ENCODE results near the gene TCIRG1. TPM values are rescaled to one million over a fixed set of nuclear protein-coding genes. Genes with fewer than 3 reads are reported as not detected.

Gene TCIRG1
- total and polyA plus RNA-seq, 4 donors = 32.2 to 96.1 (median 44.5) TPM

- Histone ChIP-seq H3K27ac (ENCODE audit: low read depth in 1 of 2, low read length in 2 of 2) (peak overlapping the region; percentile 64 to 72), H3K9ac (ENCODE audit: low read depth in 1 of 2, low read length in 2 of 2) (no peak overlapping the region), H3K4me3 (ENCODE audit: low read depth in 1 of 3, low read length in 3 of 3) (no peak overlapping the region), H3K4me1 (ENCODE audit: control insufficient read depth in 4 of 4, insufficient read depth in 4 of 4, low read length in 3 of 4) (peaks cover 34 to 70% (median 54%) of the 10 kb centered on the region in 4 donors), H3K36me3 (ENCODE audit: control insufficient read depth in 4 of 4, insufficient read depth in 3 of 4, low read depth in 1 of 4, low read length in 3 of 4) (no peaks in the 10 kb centered on the region), H3K27me3 (ENCODE audit: control insufficient read depth in 4 of 4, insufficient read depth in 4 of 4, low read length in 3 of 4) (no peaks in the 10 kb centered on the region), H3K9me3 (ENCODE audit: control insufficient read depth in 4 of 4, low read length in 3 of 4) (no peaks in the 10 kb centered on the region)
- WGBS = 36% methylated on average over 12 of the region's 12 CpGs
- TF ChIP-seq RAD21 (IDR thresholded peaks at IDR 0.05) = peak in 1 of 2 donors; percentile 38
- no peak for TF ChIP-seq TAF1 (conservative IDR thresholded peaks at IDR 0.05)
- no peak for TF ChIP-seq JUND (IDR thresholded peaks at IDR 0.05)
- TF ChIP-seq REST (IDR thresholded peaks at IDR 0.05) = no peak
- TF ChIP-seq RXRA (IDR thresholded peaks at IDR 0.05) = peak; percentile 75 to 85
- peak; percentile 38 to 64 for TF ChIP-seq HNF4A (conservative IDR thresholded peaks at IDR 0.05)
- TF ChIP-seq, protein P1, sequence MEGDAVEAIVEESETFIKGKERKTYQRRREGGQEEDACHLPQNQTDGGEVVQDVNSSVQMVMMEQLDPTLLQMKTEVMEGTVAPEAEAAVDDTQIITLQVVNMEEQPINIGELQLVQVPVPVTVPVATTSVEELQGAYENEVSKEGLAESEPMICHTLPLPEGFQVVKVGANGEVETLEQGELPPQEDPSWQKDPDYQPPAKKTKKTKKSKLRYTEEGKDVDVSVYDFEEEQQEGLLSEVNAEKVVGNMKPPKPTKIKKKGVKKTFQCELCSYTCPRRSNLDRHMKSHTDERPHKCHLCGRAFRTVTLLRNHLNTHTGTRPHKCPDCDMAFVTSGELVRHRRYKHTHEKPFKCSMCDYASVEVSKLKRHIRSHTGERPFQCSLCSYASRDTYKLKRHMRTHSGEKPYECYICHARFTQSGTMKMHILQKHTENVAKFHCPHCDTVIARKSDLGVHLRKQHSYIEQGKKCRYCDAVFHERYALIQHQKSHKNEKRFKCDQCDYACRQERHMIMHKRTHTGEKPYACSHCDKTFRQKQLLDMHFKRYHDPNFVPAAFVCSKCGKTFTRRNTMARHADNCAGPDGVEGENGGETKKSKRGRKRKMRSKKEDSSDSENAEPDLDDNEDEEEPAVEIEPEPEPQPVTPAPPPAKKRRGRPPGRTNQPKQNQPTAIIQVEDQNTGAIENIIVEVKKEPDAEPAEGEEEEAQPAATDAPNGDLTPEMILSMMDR (IDR thresholded peaks at IDR 0.05; ENCODE audit: low read depth, low read length, missing input control) = no peak
- peak in 1 of 2 donors; percentile 37 for TF ChIP-seq GABPA (IDR thresholded peaks at IDR 0.05 in 1 of 2, conservative IDR thresholded peaks at IDR 0.05 in 1 of 2)
- TF ChIP-seq, protein P2, sequence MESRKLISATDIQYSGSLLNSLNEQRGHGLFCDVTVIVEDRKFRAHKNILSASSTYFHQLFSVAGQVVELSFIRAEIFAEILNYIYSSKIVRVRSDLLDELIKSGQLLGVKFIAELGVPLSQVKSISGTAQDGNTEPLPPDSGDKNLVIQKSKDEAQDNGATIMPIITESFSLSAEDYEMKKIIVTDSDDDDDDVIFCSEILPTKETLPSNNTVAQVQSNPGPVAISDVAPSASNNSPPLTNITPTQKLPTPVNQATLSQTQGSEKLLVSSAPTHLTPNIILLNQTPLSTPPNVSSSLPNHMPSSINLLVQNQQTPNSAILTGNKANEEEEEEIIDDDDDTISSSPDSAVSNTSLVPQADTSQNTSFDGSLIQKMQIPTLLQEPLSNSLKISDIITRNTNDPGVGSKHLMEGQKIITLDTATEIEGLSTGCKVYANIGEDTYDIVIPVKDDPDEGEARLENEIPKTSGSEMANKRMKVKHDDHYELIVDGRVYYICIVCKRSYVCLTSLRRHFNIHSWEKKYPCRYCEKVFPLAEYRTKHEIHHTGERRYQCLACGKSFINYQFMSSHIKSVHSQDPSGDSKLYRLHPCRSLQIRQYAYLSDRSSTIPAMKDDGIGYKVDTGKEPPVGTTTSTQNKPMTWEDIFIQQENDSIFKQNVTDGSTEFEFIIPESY (IDR thresholded peaks at IDR 0.05) = no peak
- no peak for TF ChIP-seq HNF4G (IDR thresholded peaks at IDR 0.05)
- TF ChIP-seq SP1 (IDR thresholded peaks at IDR 0.05) = peak; percentile 55
- TF ChIP-seq NR2F2 (IDR thresholded peaks at IDR 0.05) = no peak
- no peak for TF ChIP-seq YY1 (IDR thresholded peaks at IDR 0.05)
- no peak for DNase-seq (ENCODE audit: low spot score)
These were observed 5.1 kb upstream of the TCIRG1 start for GRCh38 chr11:68033708-68034045.

DNA sequence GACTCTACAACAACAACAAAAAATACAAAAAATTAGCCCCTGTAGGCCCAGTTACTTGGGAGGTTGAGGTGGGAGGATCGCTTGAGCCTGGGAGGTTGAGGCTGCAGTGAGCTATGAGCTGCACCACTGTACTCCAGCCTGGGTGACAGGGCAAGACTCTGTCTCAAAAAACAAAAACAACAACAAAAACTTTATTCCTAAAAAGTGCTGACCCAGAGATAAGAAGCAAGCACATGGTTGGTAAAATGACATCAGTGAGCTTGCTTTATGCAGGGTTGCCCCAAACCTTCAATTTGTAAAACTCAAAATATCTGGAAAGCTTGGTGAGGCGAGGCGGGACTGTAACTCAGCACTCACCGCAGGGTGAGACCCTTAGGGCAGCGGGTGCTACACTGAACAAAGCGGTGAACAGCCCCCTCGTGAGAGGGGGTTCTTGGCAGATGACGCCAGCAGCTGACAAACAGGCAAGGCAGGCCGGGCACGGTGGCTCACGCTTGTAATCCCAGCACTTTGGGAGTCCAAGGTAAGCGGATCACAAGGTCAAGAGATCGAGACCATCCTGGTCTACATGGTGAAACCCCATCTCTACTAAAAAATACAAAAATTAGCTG, 3.5 kb upstream of the TCIRG1 start:
- no peak overlapping the region for H3K4me3 ChIP-seq (ENCODE audit: low read depth in 1 of 3, low read length in 3 of 3)
- H3K36me3 ChIP-seq (ENCODE audit: control insufficient read depth in 4 of 4, insufficient read depth in 3 of 4, low read depth in 1 of 4, low read length in 3 of 4) = no peaks in the 10 kb centered on the region
- WGBS = 93% methylated on average over 13 of the region's 13 CpGs
- H3K9ac ChIP-seq (ENCODE audit: low read depth in 1 of 2, low read length in 2 of 2) = no peak overlapping the region
- H3K27me3 ChIP-seq (ENCODE audit: control insufficient read depth in 4 of 4, insufficient read depth in 4 of 4, low read length in 3 of 4) = no peaks in the 10 kb centered on the region
- H3K4me1 ChIP-seq (ENCODE audit: control insufficient read depth in 4 of 4, insufficient read depth in 4 of 4, low read length in 3 of 4) = peaks cover 29 to 77% (median 55%) of the 10 kb centered on the region in 4 donors
- no peaks in the 10 kb centered on the region for H3K9me3 ChIP-seq (ENCODE audit: control insufficient read depth in 4 of 4, low read length in 3 of 4)
- DNase-seq (ENCODE audit: low spot score) = no peak
- peak overlapping the region in 1 of 2 donors; percentile 98 for H3K27ac ChIP-seq (ENCODE audit: low read depth in 1 of 2, low read length in 2 of 2)
- no peak for TF ChIP-seq TAF1 (conservative IDR thresholded peaks at IDR 0.05)
- TF ChIP-seq SP1 (IDR thresholded peaks at IDR 0.05) = no peak
- TF ChIP-seq GABPA (IDR thresholded peaks at IDR 0.05 in 1 of 2, conservative IDR thresholded peaks at IDR 0.05 in 1 of 2) = no peak
- no peak for TF ChIP-seq RXRA (IDR thresholded peaks at IDR 0.05)
- no peak for TF ChIP-seq HNF4A (conservative IDR thresholded peaks at IDR 0.05)
- TF ChIP-seq YY1 (IDR thresholded peaks at IDR 0.05) = no peak
- no peak for TF ChIP-seq MAX (IDR thresholded peaks at IDR 0.05)
- no peak for TF ChIP-seq NR2F2 (IDR thresholded peaks at IDR 0.05)
- TF ChIP-seq REST (IDR thresholded peaks at IDR 0.05) = no peak
- TF ChIP-seq JUND (IDR thresholded peaks at IDR 0.05) = no peak
- no peak for TF ChIP-seq RAD21 (IDR thresholded peaks at IDR 0.05)
- no peak for TF ChIP-seq FOXA2 (IDR thresholded peaks at IDR 0.05)
- TF ChIP-seq, protein P2 (IDR thresholded peaks at IDR 0.05) = no peak
